Effector CD4-positive, alpha-beta T cell (primary cell): Measurements from ENCODE around the gene SLC17A2.
"Not testable (repeated sequence)": the region's sequence is repeated elsewhere in the genome, so short reads cannot be mapped to it uniquely, and the experiment has no call there.

Experiments used
- DNase-seq: peaks from one replicate; pipeline ENCODE4 v3.0.0-alpha.2; 2020

SLC17A2 gene

GRCh38 chr6:25951296-25952032, 21.0 kb upstream of the SLC17A2 start:
- no peak for DNase-seq

- no peak for DNase-seq
Measured at GRCh38 chr6:25950297-25950696, 19.8 kb upstream of the SLC17A2 start.

- DNase-seq = no peak
Measured at GRCh38 chr6:25949695-25950094, 19.2 kb upstream of the SLC17A2 start.

GRCh38 chr6:25947492-25947891, 17.0 kb upstream of the SLC17A2 start:
- not testable (repeated sequence) for DNase-seq

GRCh38 chr6:25946631-25947030, 16.1 kb upstream of the SLC17A2 start:
- DNase-seq = no peak

GRCh38 chr6:25945738-25946137, 15.2 kb upstream of the SLC17A2 start:
- not testable (repeated sequence) for DNase-seq

GRCh38 chr6:25944688-25945574, 14.4 kb upstream of the SLC17A2 start:
- DNase-seq = no peak

GRCh38 chr6:25943887-25944286, 13.4 kb upstream of the SLC17A2 start:
- no peak for DNase-seq

GRCh38 chr6:25942561-25943147, 12.2 kb upstream of the SLC17A2 start:
- DNase-seq = no peak

GRCh38 chr6:25939593-25939992, 9.1 kb upstream of the SLC17A2 start:
- DNase-seq = no peak

GRCh38 chr6:25935953-25936352, 5.5 kb upstream of the SLC17A2 start:
- DNase-seq = no peak

GRCh38 chr6:25934735-25935313, 4.3 kb upstream of the SLC17A2 start:
- no peak for DNase-seq

- no peak for DNase-seq
Measured at GRCh38 chr6:25934156-25934555, 3.7 kb upstream of the SLC17A2 start.

- no peak for DNase-seq
Measured at GRCh38 chr6:25931411-25931709, 869 bp upstream of the SLC17A2 start.

- not testable (repeated sequence) for DNase-seq
Measured at GRCh38 chr6:25929785-25930184, 706 bp downstream of the SLC17A2 start.

GRCh38 chr6:25928562-25929324, 1.7 kb downstream of the SLC17A2 start:
- no peak for DNase-seq

- no peak for DNase-seq
Measured at GRCh38 chr6:25927756-25928216, 2.7 kb downstream of the SLC17A2 start.

GRCh38 chr6:25927178-25927577, 3.3 kb downstream of the SLC17A2 start:
- DNase-seq = no peak

- DNase-seq = no peak
Measured at GRCh38 chr6:25925876-25926275, 4.6 kb downstream of the SLC17A2 start.

GRCh38 chr6:25922301-25922700, 8.2 kb downstream of the SLC17A2 start:
- no peak for DNase-seq

GRCh38 chr6:25921525-25922203, 8.8 kb downstream of the SLC17A2 start:
- DNase-seq = no peak

- no peak for DNase-seq
Measured at GRCh38 chr6:25919657-25920056, 10.8 kb downstream of the SLC17A2 start.
